IMR-90 (cell line): Measurements from ENCODE around the gene COL23A1. TPM values are rescaled to one million over a fixed set of nuclear protein-coding genes. Genes with fewer than 3 reads are reported as not detected.

Experiments used
- ATAC-seq: fragments of 200-7000 bp; cut with Tn5 transposase; 2 replicates; pipeline ENCODE4 v1.9.1; 2020; ENCODE audit warnings: low read depth, mild to moderate bottlenecking, moderate library complexity
- BruUV-seq: library from RNA; stranded (reverse); fragments of 400-500 nt; replicated peaks from 2 replicates; lab custom pipeline; 2021; lab: Mats Ljungman, UMichigan
- CTCF ChIA-PET: fragments of 300-600 bp; formaldehyde crosslinking; extraction: SDS; loops from one replicate; lab custom pipeline; 2021; ENCODE audit warnings: antibody characterized with exemption; lab: Yijun Ruan, JAX
- POLR2A ChIA-PET: fragments of 300-600 bp; sonication (Branson Sonifier 250); formaldehyde crosslinking; loops from one replicate; lab custom pipeline; 2022; ENCODE audit warnings: antibody characterized with exemption; ENCODE audit not compliant: unreplicated experiment; lab: Charles Lee
- DNase-seq: peaks from one replicate; pipeline ENCODE4 v3.0.0; 2013
- H2AFZ ChIP-seq: replicated peaks from 2 replicates; pipeline ENCODE3; 2013; ENCODE audit warnings: low read length, mild to moderate bottlenecking; ENCODE audit not compliant: poor library complexity
- H2AK5ac ChIP-seq: 2 replicates; pipeline ENCODE4 v1.6.1; 2013; ENCODE audit warnings: low read depth, low read length, inconsistent platforms
- H2AK9ac ChIP-seq: replicated peaks from 2 replicates; pipeline ENCODE3; 2013; ENCODE audit warnings: mild to moderate bottlenecking, low read depth, low read length, moderate library complexity; ENCODE audit not compliant: poor library complexity
- H2BK120ac ChIP-seq: 2 replicates; pipeline ENCODE4 v1.6.1; 2013; ENCODE audit warnings: low read depth, low read length, inconsistent platforms
- H2BK15ac ChIP-seq: 3 replicates; pipeline ENCODE4 v1.6.1; 2013; ENCODE audit warnings: low read depth, low read length, inconsistent platforms
- H2BK20ac ChIP-seq: 2 replicates; pipeline ENCODE4 v1.6.1; 2013; ENCODE audit warnings: low read depth, mild to moderate bottlenecking, inconsistent platforms, low read length, moderate library complexity
- H2BK5ac ChIP-seq: 2 replicates; pipeline ENCODE4 v1.6.1; 2013; ENCODE audit warnings: mild to moderate bottlenecking, low read depth, low read length, inconsistent platforms; ENCODE audit not compliant: poor library complexity, severe bottlenecking
- H3K14ac ChIP-seq: replicated peaks from 2 replicates; pipeline ENCODE4 v1.6.1; 2013; ENCODE audit warnings: low read depth, low read length, inconsistent platforms
- H3K18ac ChIP-seq: 2 replicates; pipeline ENCODE4 v1.6.1; 2013; ENCODE audit warnings: low read depth, low read length, control low read depth
- H3K23ac ChIP-seq: 2 replicates; pipeline ENCODE4 v1.6.1; 2013; ENCODE audit warnings: low read depth, low read length, inconsistent platforms
- H3K27ac ChIP-seq: 2 replicates; pipeline ENCODE4 v1.5.1; 2013; ENCODE audit warnings: mild to moderate bottlenecking, control low read depth, low read length; ENCODE audit not compliant: insufficient read depth
- H3K27me3 ChIP-seq: 2 replicates; pipeline ENCODE4 v1.6.1; 2013; ENCODE audit warnings: low read length; ENCODE audit not compliant: control insufficient read depth, insufficient read depth
- H3K36me3 ChIP-seq: 2 replicates; pipeline ENCODE4 v1.6.1; 2013; ENCODE audit warnings: low read length, mixed read lengths; ENCODE audit not compliant: control insufficient read depth, insufficient read depth
- H3K4ac ChIP-seq: 2 replicates; pipeline ENCODE4 v1.6.1; 2013; ENCODE audit warnings: low read depth, low read length, inconsistent platforms
- H3K4me1 ChIP-seq: 2 replicates; pipeline ENCODE4 v1.6.1; 2013; ENCODE audit warnings: low read length, mixed read lengths; ENCODE audit not compliant: control insufficient read depth, insufficient read depth
- H3K4me2 ChIP-seq: 2 replicates; pipeline ENCODE4 v1.6.1; 2013; ENCODE audit warnings: low read depth, mild to moderate bottlenecking, control low read depth, low read length, moderate library complexity
- H3K4me3 ChIP-seq: 2 replicates; pipeline ENCODE4 v1.5.1; 2013; ENCODE audit warnings: low read depth, mild to moderate bottlenecking, control low read depth, low read length, moderate library complexity; ENCODE audit not compliant: insufficient read depth
- H3K56ac ChIP-seq: 2 replicates; pipeline ENCODE4 v1.6.1; 2013; ENCODE audit warnings: low read length, inconsistent platforms; ENCODE audit not compliant: insufficient read depth; ENCODE audit errors: extremely low read depth
- H3K79me1 ChIP-seq, 2 experiments: 2 replicates each; pipeline ENCODE4 v1.6.1; 2013; ENCODE audit warnings: low read length in 2 of 2, inconsistent platforms in 1 of 2, low read depth in 1 of 2
- H3K9ac ChIP-seq: 2 replicates; pipeline ENCODE4 v1.6.1; 2013; ENCODE audit warnings: low read depth, low read length, control low read depth
- H3K9me1 ChIP-seq: 2 replicates; pipeline ENCODE4 v1.6.1; 2013; ENCODE audit warnings: low read length, inconsistent platforms; ENCODE audit not compliant: insufficient read depth
- H3K9me3 ChIP-seq: 2 replicates; pipeline ENCODE4 v1.6.1; 2013; ENCODE audit warnings: low read length; ENCODE audit not compliant: control insufficient read depth, insufficient read depth
- H4K20me1 ChIP-seq: 2 replicates; pipeline ENCODE4 v1.6.1; 2013; ENCODE audit warnings: low read length, inconsistent platforms; ENCODE audit not compliant: insufficient read depth
- H4K5ac ChIP-seq: 2 replicates; pipeline ENCODE4 v1.6.1; 2013; ENCODE audit warnings: mild to moderate bottlenecking, low read depth, low read length, control low read depth
- H4K8ac ChIP-seq, 2 experiments: 2 replicates each; pipeline ENCODE4 v1.6.1; 2013; ENCODE audit warnings: low read depth in 2 of 2, low read length in 2 of 2, control low read depth in 1 of 2, inconsistent platforms in 1 of 2
- H4K91ac ChIP-seq: 2 replicates; pipeline ENCODE4 v1.6.1; 2013; ENCODE audit warnings: low read depth, low read length, inconsistent platforms; ENCODE audit not compliant: insufficient read depth
- BHLHE40 ChIP-seq: fragments of 150-350 bp; IDR thresholded peaks from 2 replicates; pipeline ENCODE4 v1.6.1; 2016; ENCODE audit warnings: mild to moderate bottlenecking, low read depth, low read length
- CEBPB ChIP-seq: IDR thresholded peaks from 2 replicates; pipeline ENCODE4 v1.6.1; 2012; ENCODE audit warnings: low read depth, low read length, improper control_type of control experiment
- CHD1 ChIP-seq: IDR thresholded peaks from 2 replicates; pipeline ENCODE4 v1.6.1; 2012; ENCODE audit warnings: low read depth, low read length, improper control_type of control experiment
- CTCF ChIP-seq: conservative IDR thresholded peaks from 2 replicates; pipeline ENCODE4 v1.5.1; 2012; ENCODE audit warnings: mild to moderate bottlenecking, low read depth, low read length, improper control_type of control experiment
- FOS ChIP-seq: fragments of 150-350 bp; IDR thresholded peaks from 2 replicates; pipeline ENCODE4 v1.6.1; 2016; ENCODE audit warnings: low read depth, low read length
- MAFK ChIP-seq: IDR thresholded peaks from 2 replicates; pipeline ENCODE4 v1.6.1; 2012; ENCODE audit warnings: low read depth, low read length, improper control_type of control experiment
- MXI1 ChIP-seq: IDR thresholded peaks from 2 replicates; pipeline ENCODE4 v1.6.1; 2012; ENCODE audit warnings: low read depth, mild to moderate bottlenecking, low read length, moderate library complexity, borderline replicate concordance
- NFE2L2 ChIP-seq: fragments of 150-350 bp; IDR thresholded peaks from 2 replicates; pipeline ENCODE4 v1.6.1; 2016; ENCODE audit warnings: low read depth, mild to moderate bottlenecking, low read length
- POLR2A ChIP-seq: IDR thresholded peaks from 2 replicates; pipeline ENCODE4 v1.6.1; 2012; ENCODE audit warnings: mild to moderate bottlenecking, low read depth, low read length
- RAD21 ChIP-seq: IDR thresholded peaks from 2 replicates; pipeline ENCODE4 v1.6.1; 2012; ENCODE audit warnings: low read length, improper control_type of control experiment
- RCOR1 ChIP-seq: IDR thresholded peaks from 2 replicates; pipeline ENCODE4 v1.6.1; 2012; ENCODE audit warnings: mild to moderate bottlenecking, low read length, improper control_type of control experiment; ENCODE audit not compliant: insufficient replicate concordance
- RFX5 ChIP-seq: IDR thresholded peaks from 2 replicates; pipeline ENCODE4 v1.8.0; 2012; ENCODE audit warnings: low read depth, mild to moderate bottlenecking, low read length, moderate library complexity
- SMC3 ChIP-seq: fragments of 150-350 bp; IDR thresholded peaks from 2 replicates; pipeline ENCODE4 v1.6.1; 2016; ENCODE audit warnings: low read depth, mild to moderate bottlenecking, antibody characterized with exemption, low read length, moderate library complexity
- USF2 ChIP-seq: fragments of 150-350 bp; IDR thresholded peaks from 2 replicates; pipeline ENCODE4 v1.6.1; 2017; ENCODE audit warnings: mild to moderate bottlenecking, antibody characterized with exemption, low read length, low read depth
- WGBS, 2 experiments: methylation state at CpG; one replicate each; pipeline versions ENCODE4 v1.1.5 to v1.1.7; 2013; ENCODE audit warnings: missing lambda C conversion rate in 2 of 2; ENCODE audit not compliant: insufficient read length in 1 of 2; ENCODE audit errors: extremely low coverage in 2 of 2; 5-methylcytosine and 5-hydroxymethylcytosine counted together
- dilution Hi-C: fragments of 300-500 bp; cut with HindIII; formaldehyde crosslinking; loops from one replicate; pipeline ENCODE4 v1.14.3; 2018; ENCODE audit warnings: low sequenced_read_pairs; ENCODE audit not compliant: unreplicated experiment
- in situ Hi-C: fragments of 300-500 bp; cut with MboI; formaldehyde crosslinking; loops from 3 replicates; pipeline ENCODE4 v1.14.3; 2019; ENCODE audit warnings: low sequenced_read_pairs, inconsistent platforms, mixed read lengths
- intact Hi-C: fragments of 100-400 bp; cut with micrococcal nuclease; formaldehyde crosslinking; loops from 2 replicates; pipeline ENCODE4 v1.10.0; 2022
- polyA plus RNA-seq, 3 experiments: library from polyadenylated mRNA; depleted of rRNA; stranded (reverse); fragments of >200 nt; gene quantifications; 2 replicates each; pipeline ENCODE4 v1.2.3, GENCODE V29; 2012; ENCODE audit warnings: low replicate concordance in 1 of 3
- total RNA-seq: library from RNA; depleted of rRNA; stranded (reverse); fragments of >200 nt; gene quantifications from 2 replicates; pipeline ENCODE4 v1.2.3, GENCODE V29; 2012
- TF ChIP-seq, protein P1 (sequence below): fragments of 150-350 bp; IDR thresholded peaks from 2 replicates; pipeline ENCODE4 v1.6.1; 2016; ENCODE audit warnings: low read depth, mild to moderate bottlenecking, low read length, moderate library complexity, borderline replicate concordance

Gene COL23A1
- total and polyA plus RNA-seq, 2 of the 4 experiments (the other 2 are of a cell fraction), result not detected

- no peak overlapping the region for H3K9ac ChIP-seq
- TF ChIP-seq RAD21 (no peak), RCOR1 (no peak), MXI1 (no peak), NFE2L2 (no peak), FOS (no peak), BHLHE40 (no peak), SMC3 (no peak), CEBPB (no peak), CHD1 (no peak), MAFK (no peak), RFX5 (no peak), POLR2A (no peak), CTCF (no peak), USF2 (no peak)
- TF ChIP-seq, protein P1, sequence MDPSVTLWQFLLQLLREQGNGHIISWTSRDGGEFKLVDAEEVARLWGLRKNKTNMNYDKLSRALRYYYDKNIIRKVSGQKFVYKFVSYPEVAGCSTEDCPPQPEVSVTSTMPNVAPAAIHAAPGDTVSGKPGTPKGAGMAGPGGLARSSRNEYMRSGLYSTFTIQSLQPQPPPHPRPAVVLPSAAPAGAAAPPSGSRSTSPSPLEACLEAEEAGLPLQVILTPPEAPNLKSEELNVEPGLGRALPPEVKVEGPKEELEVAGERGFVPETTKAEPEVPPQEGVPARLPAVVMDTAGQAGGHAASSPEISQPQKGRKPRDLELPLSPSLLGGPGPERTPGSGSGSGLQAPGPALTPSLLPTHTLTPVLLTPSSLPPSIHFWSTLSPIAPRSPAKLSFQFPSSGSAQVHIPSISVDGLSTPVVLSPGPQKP, result no peak
Measured at GRCh38 chr5:178396796-178397720, 193.1 kb downstream of the COL23A1 start.

More at GRCh38 chr5:178396796-178397720, 193.1 kb downstream of the COL23A1 start:
- no peak overlapping the region for H2AK5ac ChIP-seq
- no peak overlapping the region for H3K4me2 ChIP-seq
- H3K27ac ChIP-seq, result no peak overlapping the region
- no peaks in the 10 kb centered on the region for H3K36me3 ChIP-seq
- ATAC-seq (no peak), DNase-seq (no peak)
- WGBS, 2 experiments, result 33% methylated on average over 11 of the region's 33 CpGs; no CpG with 5 or more reads in 1 of the 2 experiments
- H4K5ac ChIP-seq, result no peak overlapping the region
- dilution Hi-C loops, result no loop called here
- no peak overlapping the region for H3K4me3 ChIP-seq
- H3K9me1 ChIP-seq, result no peaks in the 10 kb centered on the region
- no peak overlapping the region for H3K14ac ChIP-seq
- H2AFZ ChIP-seq, result no peak overlapping the region
- ChIA-PET CTCF (no interaction called here), POLR2A (no interaction called here)
- no peaks in the 10 kb centered on the region for H4K20me1 ChIP-seq
- H2AK9ac ChIP-seq, result no peak overlapping the region
- H3K4me1 ChIP-seq, result no peaks in the 10 kb centered on the region
- no TSS peak for BruUV-seq
- in situ Hi-C loops, result no loop called here
- H3K56ac ChIP-seq, result no peak overlapping the region
- H2BK120ac ChIP-seq, result no peak overlapping the region
- intact Hi-C loops, result no loop called here
- H3K27me3 ChIP-seq, result no peaks in the 10 kb centered on the region; the same call in 1 of the 2 replicates
- H3K4ac ChIP-seq, result no peak overlapping the region
- no peak overlapping the region for H2BK5ac ChIP-seq
- H2BK15ac ChIP-seq, result no peak overlapping the region
- no peak overlapping the region for H3K23ac ChIP-seq
- no peak overlapping the region for H2BK20ac ChIP-seq
- H3K79me1 ChIP-seq, result no peaks in the 10 kb centered on the region
- H4K8ac ChIP-seq, result no peak overlapping the region
- H3K9me3 ChIP-seq, result peaks cover 21% of the 10 kb centered on the region
- H4K91ac ChIP-seq, result no peak overlapping the region
- H3K18ac ChIP-seq, result no peak overlapping the region
